IMR-90 (cell line): Measurements from ENCODE around the gene CSRNP3. TPM values are rescaled to one million over a fixed set of nuclear protein-coding genes. Genes with fewer than 3 reads are reported as not detected.

Experiments
- ATAC-seq: fragments of 200-7000 bp; cut with Tn5 transposase; 2 replicates; pipeline ENCODE4 v1.9.1; 2020; ENCODE audit warnings: low read depth, mild to moderate bottlenecking, moderate library complexity
- BruUV-seq: library from RNA; stranded (reverse); fragments of 400-500 nt; replicated peaks from 2 replicates; lab custom pipeline; 2021; lab: Mats Ljungman, UMichigan
- CTCF ChIA-PET: fragments of 300-600 bp; formaldehyde crosslinking; extraction: SDS; loops from one replicate; lab custom pipeline; 2021; ENCODE audit warnings: antibody characterized with exemption; lab: Yijun Ruan, JAX
- POLR2A ChIA-PET: fragments of 300-600 bp; sonication (Branson Sonifier 250); formaldehyde crosslinking; loops from one replicate; lab custom pipeline; 2022; ENCODE audit warnings: antibody characterized with exemption; ENCODE audit not compliant: unreplicated experiment; lab: Charles Lee
- DNase-seq: peaks from one replicate; pipeline ENCODE4 v3.0.0; 2013
- H2AFZ ChIP-seq: replicated peaks from 2 replicates; pipeline ENCODE3; 2013; ENCODE audit warnings: low read length, mild to moderate bottlenecking; ENCODE audit not compliant: poor library complexity
- H2AK5ac ChIP-seq: 2 replicates; pipeline ENCODE4 v1.6.1; 2013; ENCODE audit warnings: low read depth, low read length, inconsistent platforms
- H2AK9ac ChIP-seq: replicated peaks from 2 replicates; pipeline ENCODE3; 2013; ENCODE audit warnings: mild to moderate bottlenecking, low read depth, low read length, moderate library complexity; ENCODE audit not compliant: poor library complexity
- H2BK120ac ChIP-seq: 2 replicates; pipeline ENCODE4 v1.6.1; 2013; ENCODE audit warnings: low read depth, low read length, inconsistent platforms
- H2BK15ac ChIP-seq: 3 replicates; pipeline ENCODE4 v1.6.1; 2013; ENCODE audit warnings: low read depth, low read length, inconsistent platforms
- H2BK20ac ChIP-seq: 2 replicates; pipeline ENCODE4 v1.6.1; 2013; ENCODE audit warnings: low read depth, mild to moderate bottlenecking, inconsistent platforms, low read length, moderate library complexity
- H2BK5ac ChIP-seq: 2 replicates; pipeline ENCODE4 v1.6.1; 2013; ENCODE audit warnings: mild to moderate bottlenecking, low read depth, low read length, inconsistent platforms; ENCODE audit not compliant: poor library complexity, severe bottlenecking
- H3K14ac ChIP-seq: replicated peaks from 2 replicates; pipeline ENCODE4 v1.6.1; 2013; ENCODE audit warnings: low read depth, low read length, inconsistent platforms
- H3K18ac ChIP-seq: 2 replicates; pipeline ENCODE4 v1.6.1; 2013; ENCODE audit warnings: low read depth, low read length, control low read depth
- H3K23ac ChIP-seq: 2 replicates; pipeline ENCODE4 v1.6.1; 2013; ENCODE audit warnings: low read depth, low read length, inconsistent platforms
- H3K27ac ChIP-seq: 2 replicates; pipeline ENCODE4 v1.5.1; 2013; ENCODE audit warnings: mild to moderate bottlenecking, control low read depth, low read length; ENCODE audit not compliant: insufficient read depth
- H3K27me3 ChIP-seq: 2 replicates; pipeline ENCODE4 v1.6.1; 2013; ENCODE audit warnings: low read length; ENCODE audit not compliant: control insufficient read depth, insufficient read depth
- H3K36me3 ChIP-seq: 2 replicates; pipeline ENCODE4 v1.6.1; 2013; ENCODE audit warnings: low read length, mixed read lengths; ENCODE audit not compliant: control insufficient read depth, insufficient read depth
- H3K4ac ChIP-seq: 2 replicates; pipeline ENCODE4 v1.6.1; 2013; ENCODE audit warnings: low read depth, low read length, inconsistent platforms
- H3K4me1 ChIP-seq: 2 replicates; pipeline ENCODE4 v1.6.1; 2013; ENCODE audit warnings: low read length, mixed read lengths; ENCODE audit not compliant: control insufficient read depth, insufficient read depth
- H3K4me2 ChIP-seq: 2 replicates; pipeline ENCODE4 v1.6.1; 2013; ENCODE audit warnings: low read depth, mild to moderate bottlenecking, control low read depth, low read length, moderate library complexity
- H3K4me3 ChIP-seq: 2 replicates; pipeline ENCODE4 v1.5.1; 2013; ENCODE audit warnings: low read depth, mild to moderate bottlenecking, control low read depth, low read length, moderate library complexity; ENCODE audit not compliant: insufficient read depth
- H3K56ac ChIP-seq: 2 replicates; pipeline ENCODE4 v1.6.1; 2013; ENCODE audit warnings: low read length, inconsistent platforms; ENCODE audit not compliant: insufficient read depth; ENCODE audit errors: extremely low read depth
- H3K79me1 ChIP-seq, 2 experiments: 2 replicates each; pipeline ENCODE4 v1.6.1; 2013; ENCODE audit warnings: low read length in 2 of 2, inconsistent platforms in 1 of 2, low read depth in 1 of 2
- H3K9ac ChIP-seq: 2 replicates; pipeline ENCODE4 v1.6.1; 2013; ENCODE audit warnings: low read depth, low read length, control low read depth
- H3K9me1 ChIP-seq: 2 replicates; pipeline ENCODE4 v1.6.1; 2013; ENCODE audit warnings: low read length, inconsistent platforms; ENCODE audit not compliant: insufficient read depth
- H3K9me3 ChIP-seq: 2 replicates; pipeline ENCODE4 v1.6.1; 2013; ENCODE audit warnings: low read length; ENCODE audit not compliant: control insufficient read depth, insufficient read depth
- H4K20me1 ChIP-seq: 2 replicates; pipeline ENCODE4 v1.6.1; 2013; ENCODE audit warnings: low read length, inconsistent platforms; ENCODE audit not compliant: insufficient read depth
- H4K5ac ChIP-seq: 2 replicates; pipeline ENCODE4 v1.6.1; 2013; ENCODE audit warnings: mild to moderate bottlenecking, low read depth, low read length, control low read depth
- H4K8ac ChIP-seq, 2 experiments: 2 replicates each; pipeline ENCODE4 v1.6.1; 2013; ENCODE audit warnings: low read depth in 2 of 2, low read length in 2 of 2, control low read depth in 1 of 2, inconsistent platforms in 1 of 2
- H4K91ac ChIP-seq: 2 replicates; pipeline ENCODE4 v1.6.1; 2013; ENCODE audit warnings: low read depth, low read length, inconsistent platforms; ENCODE audit not compliant: insufficient read depth
- RCOR1 ChIP-seq: IDR thresholded peaks from 2 replicates; pipeline ENCODE4 v1.6.1; 2012; ENCODE audit warnings: mild to moderate bottlenecking, low read length, improper control_type of control experiment; ENCODE audit not compliant: insufficient replicate concordance
- WGBS, 2 experiments: methylation state at CpG; one replicate each; pipeline versions ENCODE4 v1.1.5 to v1.1.7; 2013; ENCODE audit warnings: missing lambda C conversion rate in 2 of 2; ENCODE audit not compliant: insufficient read length in 1 of 2; ENCODE audit errors: extremely low coverage in 2 of 2; 5-methylcytosine and 5-hydroxymethylcytosine counted together
- dilution Hi-C: fragments of 300-500 bp; cut with HindIII; formaldehyde crosslinking; loops from one replicate; pipeline ENCODE4 v1.14.3; 2018; ENCODE audit warnings: low sequenced_read_pairs; ENCODE audit not compliant: unreplicated experiment
- in situ Hi-C: fragments of 300-500 bp; cut with MboI; formaldehyde crosslinking; loops from 3 replicates; pipeline ENCODE4 v1.14.3; 2019; ENCODE audit warnings: low sequenced_read_pairs, inconsistent platforms, mixed read lengths
- intact Hi-C: fragments of 100-400 bp; cut with micrococcal nuclease; formaldehyde crosslinking; loops from 2 replicates; pipeline ENCODE4 v1.10.0; 2022
- polyA plus RNA-seq, 3 experiments: library from polyadenylated mRNA; depleted of rRNA; stranded (reverse); fragments of >200 nt; gene quantifications; 2 replicates each; pipeline ENCODE4 v1.2.3, GENCODE V29; 2012; ENCODE audit warnings: low replicate concordance in 1 of 3
- total RNA-seq: library from RNA; depleted of rRNA; stranded (reverse); fragments of >200 nt; gene quantifications from 2 replicates; pipeline ENCODE4 v1.2.3, GENCODE V29; 2012

Gene CSRNP3
- total and polyA plus RNA-seq, 2 of the 4 experiments (the other 2 are of a cell fraction): 0.21 to 0.72 TPM

DNA sequence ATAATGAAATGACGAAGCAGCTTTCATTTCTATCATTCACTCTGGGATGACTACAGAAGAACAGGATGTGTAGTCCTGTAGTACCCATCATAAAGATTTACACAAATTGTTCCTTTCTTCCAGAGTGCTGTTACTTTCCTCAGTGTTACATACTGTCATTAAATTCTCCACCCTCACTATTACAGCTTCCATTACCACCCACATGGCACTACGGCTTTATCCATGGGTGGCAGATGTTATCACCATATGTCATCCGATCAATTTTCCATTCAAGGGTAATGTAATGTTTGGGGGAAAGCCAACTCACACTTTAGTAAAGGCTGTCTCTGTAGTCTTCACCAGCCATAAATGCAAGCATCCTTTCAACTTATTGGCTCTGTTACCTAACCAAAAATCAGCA, 7.1 kb upstream of the CSRNP3 start:
- H2BK15ac ChIP-seq: no peak overlapping the region
- H3K9me1 ChIP-seq: no peaks in the 10 kb centered on the region
- H3K18ac ChIP-seq: no peak overlapping the region
- intact Hi-C loops (no loop called here), in situ Hi-C loops (no loop called here), dilution Hi-C loops (no loop called here)
- no peak overlapping the region for H2BK5ac ChIP-seq
- no peaks in the 10 kb centered on the region for H4K20me1 ChIP-seq
- no TSS peak for BruUV-seq
- no peaks in the 10 kb centered on the region for H3K4me1 ChIP-seq
- ChIA-PET CTCF (interaction anchor here (0.6 kb wide), 1 partner anchor 42 kb away, joined by 3 read pairs; no protein-coding TSS in a partner anchor), POLR2A (no interaction called here)
- H4K8ac ChIP-seq: no peak overlapping the region
- H4K5ac ChIP-seq: no peak overlapping the region
- no peaks in the 10 kb centered on the region for H3K27me3 ChIP-seq
- no peaks in the 10 kb centered on the region for H3K9me3 ChIP-seq
- no peak overlapping the region for H2AK9ac ChIP-seq
- H4K91ac ChIP-seq: no peak overlapping the region
- H3K36me3 ChIP-seq: no peaks in the 10 kb centered on the region
- no peak overlapping the region for H3K56ac ChIP-seq
- H2AFZ ChIP-seq: no peak overlapping the region
- H3K14ac ChIP-seq: no peak overlapping the region
- H3K23ac ChIP-seq: no peak overlapping the region
- H3K4me3 ChIP-seq: no peak overlapping the region
- H3K4me2 ChIP-seq: no peak overlapping the region
- H3K27ac ChIP-seq: no peak overlapping the region
- no peak overlapping the region for H2BK120ac ChIP-seq
- no peaks in the 10 kb centered on the region for H3K79me1 ChIP-seq
- no peak for TF ChIP-seq RCOR1
- no peak overlapping the region for H3K9ac ChIP-seq
- no peak overlapping the region for H3K4ac ChIP-seq
- ATAC-seq (no peak), DNase-seq (no peak)
- H2AK5ac ChIP-seq: no peak overlapping the region
- no CpG with 5 or more reads among the region's 3 CpGs for WGBS, 2 experiments
- H2BK20ac ChIP-seq: no peak overlapping the region
